Panc1 (cell line): Measurements from ENCODE around the gene TMEM204. TPM values are rescaled to one million over a fixed set of nuclear protein-coding genes. Genes with fewer than 3 reads are reported as not detected.

Source experiments
- ATAC-seq: fragments of 200-7000 bp; cut with Tn5 transposase; 2 replicates; pipeline ENCODE4 v1.9.1; 2020; ENCODE audit warnings: mild to moderate bottlenecking, moderate library complexity
- BruUV-seq: library from RNA; stranded (reverse); fragments of 400-500 nt; replicated peaks from 2 replicates; lab custom pipeline; 2021; lab: Mats Ljungman, UMichigan
- CTCF ChIA-PET: fragments of 300-600 bp; sonication (Branson Sonifier 250); formaldehyde crosslinking; loops from one replicate; lab custom pipeline; 2022; ENCODE audit warnings: antibody characterized with exemption; lab: Charles Lee
- POLR2A ChIA-PET: fragments of 300-600 bp; sonication (Branson Sonifier 250); formaldehyde crosslinking; loops from one replicate; lab custom pipeline; 2022; ENCODE audit warnings: antibody characterized with exemption; lab: Charles Lee
- DNase-seq: peaks from one replicate; pipeline ENCODE4 v3.0.0-alpha.2; 2010; ENCODE audit warnings: low read depth, low spot score
- H3K27ac ChIP-seq: 2 replicates; pipeline ENCODE4 v1.5.1; 2011; ENCODE audit warnings: mild to moderate bottlenecking, low read length, inconsistent platforms
- H3K27me3 ChIP-seq: fragments of 200-500 bp; sonication (Bioruptor generic); 2 replicates; pipeline ENCODE4 v1.6.0; 2014; ENCODE audit warnings: low read length, inconsistent platforms; ENCODE audit not compliant: control insufficient read depth, insufficient read depth
- H3K36me3 ChIP-seq: fragments of 200-500 bp; sonication (Bioruptor generic); 2 replicates; pipeline ENCODE4 v1.5.1; 2014; ENCODE audit warnings: inconsistent platforms, mild to moderate bottlenecking, low read length, moderate library complexity; ENCODE audit not compliant: control insufficient read depth, insufficient read depth
- H3K4me1 ChIP-seq: 2 replicates; pipeline ENCODE4 v1.5.1; 2011; ENCODE audit warnings: inconsistent platforms, mild to moderate bottlenecking, low read length, moderate library complexity; ENCODE audit not compliant: control insufficient read depth, insufficient read depth
- H3K4me3 ChIP-seq, 2 experiments: 2 replicates each; pipeline ENCODE4 v1.5.1; 2011 to 2012; ENCODE audit warnings: low read depth in 2 of 2, low read length in 2 of 2, mild to moderate bottlenecking in 2 of 2, inconsistent platforms in 1 of 2, moderate library complexity in 1 of 2
- H3K9me3 ChIP-seq: fragments of 200-500 bp; sonication (Bioruptor generic); 2 replicates; pipeline ENCODE4 v1.5.1; 2014; ENCODE audit warnings: low read depth, mild to moderate bottlenecking, inconsistent platforms, low read length, moderate library complexity; ENCODE audit not compliant: control insufficient read depth, insufficient read depth
- POLR2AphosphoS5 ChIP-seq: IDR thresholded peaks from 2 replicates; pipeline ENCODE4 v1.6.1; 2012; ENCODE audit warnings: mild to moderate bottlenecking, low read depth, low read length, moderate library complexity
- REST ChIP-seq, 2 experiments: IDR thresholded peaks; 2 replicates each; pipeline ENCODE4 v1.6.1; 2011 to 2012; ENCODE audit warnings: low read depth in 2 of 2, control low read depth in 1 of 2, low read length in 1 of 2, mild to moderate bottlenecking in 1 of 2, moderate library complexity in 1 of 2; ENCODE audit not compliant: insufficient read depth in 1 of 2
- SIN3A ChIP-seq: IDR thresholded peaks from 2 replicates; pipeline ENCODE4 v1.6.1; 2012; ENCODE audit warnings: low read depth, mild to moderate bottlenecking, low read length, moderate library complexity, borderline replicate concordance; ENCODE audit not compliant: insufficient read depth
- TCF7L2 ChIP-seq: IDR thresholded peaks from 2 replicates; pipeline ENCODE4 v1.6.1; 2011; ENCODE audit warnings: mild to moderate bottlenecking, low read depth, low read length, inconsistent platforms
- in situ Hi-C: cut with HindIII; loops from 2 replicates; pipeline ENCODE4 v1.10.0; 2016; ENCODE audit warnings: low sequenced_read_pairs, low pct_unique_long_range_greater_than_20kb
- intact Hi-C: fragments of 100-400 bp; cut with micrococcal nuclease; formaldehyde crosslinking; loops from one replicate; pipeline ENCODE4 v1.10.0; 2022; ENCODE audit not compliant: unreplicated experiment
- total RNA-seq: library from RNA; stranded (reverse); gene quantifications from one replicate; pipeline ENCODE4 v1.2.1, GENCODE V29; 2021; ENCODE audit not compliant: unreplicated experiment
- TF ChIP-seq, protein P1 (sequence below): fragments of 450-650 bp; IDR thresholded peaks from 2 replicates; pipeline ENCODE4 v1.5.1; 2017; ENCODE audit warnings: mild to moderate bottlenecking

Gene TMEM204
- total RNA-seq, 1 experiment from 2014 or later = 0.13 TPM

- H3K4me3 ChIP-seq = no peak overlapping the region
- ATAC-seq = no peak
- no TSS peak for BruUV-seq
- H3K27ac ChIP-seq = no peak overlapping the region
- TF ChIP-seq, protein P1, sequence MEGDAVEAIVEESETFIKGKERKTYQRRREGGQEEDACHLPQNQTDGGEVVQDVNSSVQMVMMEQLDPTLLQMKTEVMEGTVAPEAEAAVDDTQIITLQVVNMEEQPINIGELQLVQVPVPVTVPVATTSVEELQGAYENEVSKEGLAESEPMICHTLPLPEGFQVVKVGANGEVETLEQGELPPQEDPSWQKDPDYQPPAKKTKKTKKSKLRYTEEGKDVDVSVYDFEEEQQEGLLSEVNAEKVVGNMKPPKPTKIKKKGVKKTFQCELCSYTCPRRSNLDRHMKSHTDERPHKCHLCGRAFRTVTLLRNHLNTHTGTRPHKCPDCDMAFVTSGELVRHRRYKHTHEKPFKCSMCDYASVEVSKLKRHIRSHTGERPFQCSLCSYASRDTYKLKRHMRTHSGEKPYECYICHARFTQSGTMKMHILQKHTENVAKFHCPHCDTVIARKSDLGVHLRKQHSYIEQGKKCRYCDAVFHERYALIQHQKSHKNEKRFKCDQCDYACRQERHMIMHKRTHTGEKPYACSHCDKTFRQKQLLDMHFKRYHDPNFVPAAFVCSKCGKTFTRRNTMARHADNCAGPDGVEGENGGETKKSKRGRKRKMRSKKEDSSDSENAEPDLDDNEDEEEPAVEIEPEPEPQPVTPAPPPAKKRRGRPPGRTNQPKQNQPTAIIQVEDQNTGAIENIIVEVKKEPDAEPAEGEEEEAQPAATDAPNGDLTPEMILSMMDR = no peak
- TF ChIP-seq REST (IDR thresholded peaks at IDR 0.05; ENCODE audit: insufficient read depth in 1 of 2, low read depth in 2 of 2, low read length in 1 of 2) = no peak
- TF ChIP-seq POLR2AphosphoS5 = no peak
- TF ChIP-seq SIN3A = no peak
- no peak for TF ChIP-seq TCF7L2
- H3K27me3 ChIP-seq = no peaks in the 10 kb centered on the region
- H3K4me1 ChIP-seq = no peaks in the 10 kb centered on the region
- intact Hi-C loops (no loop called here), in situ Hi-C loops (no loop called here)
- no peaks in the 10 kb centered on the region for H3K9me3 ChIP-seq
- no peak for DNase-seq
- H3K36me3 ChIP-seq = no peaks in the 10 kb centered on the region
- ChIA-PET CTCF (no interaction called here), POLR2A (no interaction called here)
These were observed 31.1 kb upstream of the TMEM204 start for GRCh38 chr16:1502092-1503004.

GRCh38 chr16:1503110-1503955, 30.1 kb upstream of the TMEM204 start:
- Histone ChIP-seq H3K4me1 (no peaks in the 10 kb centered on the region), H3K27me3 (no peaks in the 10 kb centered on the region), H3K36me3 (no peaks in the 10 kb centered on the region), H3K4me3 (no peak overlapping the region), H3K9me3 (no peaks in the 10 kb centered on the region), H3K27ac (no peak overlapping the region)
- TF ChIP-seq REST (IDR thresholded peaks at IDR 0.05; ENCODE audit: insufficient read depth in 1 of 2, low read depth in 2 of 2, low read length in 1 of 2) (no peak), TCF7L2 (no peak), POLR2AphosphoS5 (no peak), SIN3A (no peak)
- TF ChIP-seq, protein P1 = no peak
- ATAC-seq = no peak
- in situ Hi-C loops (no loop called here), intact Hi-C loops (no loop called here)
- DNase-seq = no peak
- ChIA-PET CTCF (interaction anchor here (0.5 kb wide), 1 partner anchor 172 kb away, joined by 5 read pairs; no protein-coding TSS in a partner anchor), POLR2A (no interaction called here)
- BruUV-seq = TSS peak; percentile 53
